ENCODE data around the gene OXGR1.

Gene OXGR1

DNA sequence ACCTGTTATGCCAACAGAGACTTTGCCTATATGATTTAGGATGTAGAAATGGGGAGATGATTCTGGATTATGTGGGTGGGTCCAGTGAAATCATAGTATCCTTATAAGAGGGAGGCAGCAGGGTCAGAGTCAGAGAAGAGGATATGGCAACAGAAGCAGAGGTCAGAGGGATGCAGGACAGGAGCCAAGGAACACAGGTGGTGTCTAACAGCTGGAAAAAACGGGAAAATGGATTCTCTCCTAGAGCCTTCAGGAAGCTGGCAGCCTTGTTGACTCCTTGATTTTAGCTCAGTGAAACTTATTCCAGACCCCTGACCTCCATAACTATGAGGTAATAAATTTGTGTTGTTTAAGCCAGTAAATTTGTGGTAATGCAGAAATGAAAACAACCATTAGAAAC is 28.8 kb upstream of the OXGR1 start:
- no peak overlapping the region for H3K4me2 ChIP-seq (ENCODE audit: low read depth, low read length)
- no peak overlapping the region for H3K9ac ChIP-seq (ENCODE audit: low read length)
- H3K36me3 ChIP-seq (replicated peaks; ENCODE audit: insufficient read depth, low read length), result no peaks in the 10 kb centered on the region
- no peak for DNase-seq
- no peak overlapping the region for H3K27ac ChIP-seq (ENCODE audit: low read length)
- H3K27me3 ChIP-seq (replicated peaks; ENCODE audit: insufficient read depth, low read length), result no peaks in the 10 kb centered on the region
- H3K9me2 ChIP-seq (replicated peaks; ENCODE audit: insufficient read depth, low read length), result no peaks in the 10 kb centered on the region
- no peaks in the 10 kb centered on the region for H3K79me2 ChIP-seq (ENCODE audit: low read length)
- H2AFZ ChIP-seq (ENCODE audit: low read length), result no peak overlapping the region
- H4K20me1 ChIP-seq (ENCODE audit: insufficient read depth, low read length), result no peaks in the 10 kb centered on the region
- no peaks in the 10 kb centered on the region for H3F3A ChIP-seq (ENCODE audit: insufficient read depth, low read length)
- no peak overlapping the region for H3K4me3 ChIP-seq (ENCODE audit: low read length)
- TF ChIP-seq EZH2phosphoT487 (IDR thresholded peaks at IDR 0.05; ENCODE audit: low read length), result no peak
- TF ChIP-seq, protein P1, sequence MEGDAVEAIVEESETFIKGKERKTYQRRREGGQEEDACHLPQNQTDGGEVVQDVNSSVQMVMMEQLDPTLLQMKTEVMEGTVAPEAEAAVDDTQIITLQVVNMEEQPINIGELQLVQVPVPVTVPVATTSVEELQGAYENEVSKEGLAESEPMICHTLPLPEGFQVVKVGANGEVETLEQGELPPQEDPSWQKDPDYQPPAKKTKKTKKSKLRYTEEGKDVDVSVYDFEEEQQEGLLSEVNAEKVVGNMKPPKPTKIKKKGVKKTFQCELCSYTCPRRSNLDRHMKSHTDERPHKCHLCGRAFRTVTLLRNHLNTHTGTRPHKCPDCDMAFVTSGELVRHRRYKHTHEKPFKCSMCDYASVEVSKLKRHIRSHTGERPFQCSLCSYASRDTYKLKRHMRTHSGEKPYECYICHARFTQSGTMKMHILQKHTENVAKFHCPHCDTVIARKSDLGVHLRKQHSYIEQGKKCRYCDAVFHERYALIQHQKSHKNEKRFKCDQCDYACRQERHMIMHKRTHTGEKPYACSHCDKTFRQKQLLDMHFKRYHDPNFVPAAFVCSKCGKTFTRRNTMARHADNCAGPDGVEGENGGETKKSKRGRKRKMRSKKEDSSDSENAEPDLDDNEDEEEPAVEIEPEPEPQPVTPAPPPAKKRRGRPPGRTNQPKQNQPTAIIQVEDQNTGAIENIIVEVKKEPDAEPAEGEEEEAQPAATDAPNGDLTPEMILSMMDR (IDR thresholded peaks at IDR 0.05; ENCODE audit: low read length), result no peak
- TF ChIP-seq EZH2 (optimal IDR thresholded peaks at IDR 0.05; ENCODE audit: low read depth, low read length), result no peak
- no peaks in the 10 kb centered on the region for H3K4me1 ChIP-seq (ENCODE audit: low read length)
- no peaks in the 10 kb centered on the region for H3K9me3 ChIP-seq (replicated peaks; ENCODE audit: insufficient read depth, low read length)

DNA sequence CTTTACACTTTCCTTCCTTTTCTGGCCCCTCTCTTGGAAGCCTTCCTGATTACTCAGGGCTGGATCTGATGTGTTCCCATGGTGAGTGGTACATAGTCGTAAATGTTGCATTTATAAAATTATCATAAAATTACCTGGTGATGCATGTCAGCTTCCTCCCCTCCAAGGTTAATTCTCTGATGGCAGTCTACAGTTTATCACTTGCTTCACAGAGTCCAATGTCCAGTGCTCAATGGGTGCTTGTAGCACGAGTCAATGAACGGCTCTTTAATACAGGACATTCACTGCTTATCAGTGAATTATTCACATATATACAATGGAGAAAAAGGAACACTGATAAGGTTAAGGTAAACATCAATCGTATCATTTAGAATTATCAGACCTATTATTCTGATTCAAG is 27.0 kb upstream of the OXGR1 start:
- TF ChIP-seq EZH2 (optimal IDR thresholded peaks at IDR 0.05; ENCODE audit: low read depth, low read length), result no peak
- no peak for TF ChIP-seq EZH2phosphoT487 (IDR thresholded peaks at IDR 0.05; ENCODE audit: low read length)
- TF ChIP-seq, protein P1 (IDR thresholded peaks at IDR 0.05; ENCODE audit: low read length), result no peak
- H3K9me3 ChIP-seq (replicated peaks; ENCODE audit: insufficient read depth, low read length), result no peaks in the 10 kb centered on the region
- H3K36me3 ChIP-seq (replicated peaks; ENCODE audit: insufficient read depth, low read length), result no peaks in the 10 kb centered on the region
- H4K20me1 ChIP-seq (ENCODE audit: insufficient read depth, low read length), result no peaks in the 10 kb centered on the region
- H3K27ac ChIP-seq (ENCODE audit: low read length), result no peak overlapping the region
- H2AFZ ChIP-seq (ENCODE audit: low read length), result no peak overlapping the region
- peaks cover under 1% of the 10 kb centered on the region; the same call in 1 of the 2 replicates for H3K4me1 ChIP-seq (ENCODE audit: low read length)
- no peak overlapping the region for H3K9ac ChIP-seq (ENCODE audit: low read length)
- no peak for DNase-seq
- H3K4me3 ChIP-seq (ENCODE audit: low read length), result no peak overlapping the region
- no peaks in the 10 kb centered on the region for H3K79me2 ChIP-seq (ENCODE audit: low read length)
- H3K9me2 ChIP-seq (replicated peaks; ENCODE audit: insufficient read depth, low read length), result no peaks in the 10 kb centered on the region
- H3K27me3 ChIP-seq (replicated peaks; ENCODE audit: insufficient read depth, low read length), result peaks cover 5% of the 10 kb centered on the region; the same call in 1 of the 2 replicates
- no peak overlapping the region for H3K4me2 ChIP-seq (ENCODE audit: low read depth, low read length)
- H3F3A ChIP-seq (ENCODE audit: insufficient read depth, low read length), result no peaks in the 10 kb centered on the region

DNA sequence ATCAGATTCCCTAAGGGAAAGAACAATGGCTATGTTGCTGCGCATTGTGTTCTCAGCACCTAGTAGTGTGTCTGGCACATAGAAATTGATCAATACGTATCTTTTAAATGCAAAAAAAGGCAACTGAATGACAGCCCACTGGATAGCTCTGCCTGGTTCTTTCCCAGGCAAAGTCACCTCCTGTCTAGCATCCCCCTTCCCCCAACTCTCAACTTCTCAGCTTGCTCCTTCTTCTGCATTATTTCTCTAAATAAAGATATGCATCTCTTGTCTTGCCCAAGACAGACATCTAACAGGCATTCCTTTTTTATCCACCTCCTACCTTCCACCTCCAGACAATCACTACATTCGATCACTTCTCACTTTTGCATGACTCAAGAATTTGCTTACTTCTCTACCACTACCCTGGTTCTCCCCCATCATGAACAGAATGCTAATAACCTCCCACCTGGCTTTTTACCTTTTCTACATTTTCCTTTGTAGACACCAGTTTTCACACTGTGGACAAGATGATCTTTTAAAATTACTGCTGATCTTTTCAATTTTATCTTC is 26.5 kb upstream of the OXGR1 start:
- no peaks in the 10 kb centered on the region for H3K9me2 ChIP-seq (replicated peaks; ENCODE audit: insufficient read depth, low read length)
- no peaks in the 10 kb centered on the region for H4K20me1 ChIP-seq (ENCODE audit: insufficient read depth, low read length)
- H3K9me3 ChIP-seq (replicated peaks; ENCODE audit: insufficient read depth, low read length), result no peaks in the 10 kb centered on the region
- peaks cover 5% of the 10 kb centered on the region; the same call in 1 of the 2 replicates for H3K4me1 ChIP-seq (ENCODE audit: low read length)
- no peak overlapping the region for H3K4me2 ChIP-seq (ENCODE audit: low read depth, low read length)
- no peak overlapping the region for H3K27ac ChIP-seq (ENCODE audit: low read length)
- H3K27me3 ChIP-seq (replicated peaks; ENCODE audit: insufficient read depth, low read length), result peaks cover 5% of the 10 kb centered on the region; the same call in 1 of the 2 replicates
- H3K79me2 ChIP-seq (ENCODE audit: low read length), result no peaks in the 10 kb centered on the region
- no peaks in the 10 kb centered on the region for H3F3A ChIP-seq (ENCODE audit: insufficient read depth, low read length)
- no peak for DNase-seq
- no peak overlapping the region for H3K9ac ChIP-seq (ENCODE audit: low read length)
- H3K4me3 ChIP-seq (ENCODE audit: low read length), result no peak overlapping the region
- no peaks in the 10 kb centered on the region for H3K36me3 ChIP-seq (replicated peaks; ENCODE audit: insufficient read depth, low read length)
- H2AFZ ChIP-seq (ENCODE audit: low read length), result no peak overlapping the region
- TF ChIP-seq, protein P1 (IDR thresholded peaks at IDR 0.05; ENCODE audit: low read length), result no peak
- no peak for TF ChIP-seq EZH2 (optimal IDR thresholded peaks at IDR 0.05; ENCODE audit: low read depth, low read length)
- no peak for TF ChIP-seq EZH2phosphoT487 (IDR thresholded peaks at IDR 0.05; ENCODE audit: low read length)

Measured in MM.1S (cell line).